HG03460 (cell line): ENCODE measurements around the gene CCL2.

Source experiments
- ATAC-seq: cut with Tn5 transposase; IDR thresholded peaks from one replicate; pipeline ENCODE4 v1.9.1; 2021; ENCODE audit not compliant: unreplicated experiment

Gene CCL2

DNA sequence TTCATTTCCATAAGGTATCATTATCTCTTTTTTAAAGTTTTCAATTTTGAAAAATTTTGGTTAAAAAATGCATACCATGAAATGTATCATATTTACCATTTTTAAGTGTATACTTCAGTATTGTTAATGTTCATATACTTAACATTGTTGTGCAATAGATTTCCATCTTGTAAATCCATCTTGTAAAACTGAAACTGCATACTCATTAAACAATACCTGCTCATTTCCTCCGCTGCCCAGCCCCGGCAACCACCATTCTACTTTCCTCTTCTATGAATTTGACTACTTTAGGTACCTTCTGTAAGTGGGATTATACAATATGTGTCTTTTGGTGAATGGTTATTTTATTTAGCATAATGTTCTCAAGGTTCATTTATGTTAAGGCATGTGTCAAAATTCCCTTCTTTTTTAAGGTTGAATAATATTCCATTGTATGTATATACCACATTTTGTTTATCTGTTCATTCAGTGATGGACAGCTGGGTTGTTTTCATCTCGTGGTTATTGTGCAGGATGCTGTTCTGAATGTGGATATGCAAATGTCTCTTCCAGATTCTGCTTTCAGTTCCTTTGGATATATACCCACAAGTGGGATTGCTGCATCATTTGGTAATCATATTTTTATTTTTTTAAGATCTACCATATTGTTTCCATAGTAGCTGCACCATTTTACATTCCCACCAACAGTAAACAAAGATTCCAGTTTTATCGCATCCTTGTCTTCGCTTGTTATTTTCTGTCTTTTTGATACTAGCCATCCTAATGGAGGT is 6.7 kb downstream of the CCL2 start:
- ATAC-seq = no peak

DNA sequence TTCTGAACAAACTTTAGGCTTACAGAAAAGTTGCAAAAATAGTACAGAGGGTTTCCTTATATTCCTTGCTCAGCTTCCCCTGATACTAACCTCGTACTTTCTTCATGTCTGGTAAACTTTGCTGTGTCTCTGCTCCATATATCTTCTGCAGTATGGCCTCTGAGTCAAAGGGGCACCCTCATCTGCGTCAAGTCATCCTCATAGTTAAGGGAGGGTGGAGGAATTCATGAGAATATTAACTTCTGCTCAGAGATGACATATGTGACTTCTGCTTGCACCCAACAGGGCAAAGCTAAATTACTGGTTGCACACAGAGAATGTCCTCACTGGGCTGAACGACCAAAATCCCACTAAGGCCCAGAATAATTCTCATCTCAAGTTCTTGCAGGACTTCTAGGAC is 10.6 kb downstream of the CCL2 start:
- ATAC-seq = no peak

DNA sequence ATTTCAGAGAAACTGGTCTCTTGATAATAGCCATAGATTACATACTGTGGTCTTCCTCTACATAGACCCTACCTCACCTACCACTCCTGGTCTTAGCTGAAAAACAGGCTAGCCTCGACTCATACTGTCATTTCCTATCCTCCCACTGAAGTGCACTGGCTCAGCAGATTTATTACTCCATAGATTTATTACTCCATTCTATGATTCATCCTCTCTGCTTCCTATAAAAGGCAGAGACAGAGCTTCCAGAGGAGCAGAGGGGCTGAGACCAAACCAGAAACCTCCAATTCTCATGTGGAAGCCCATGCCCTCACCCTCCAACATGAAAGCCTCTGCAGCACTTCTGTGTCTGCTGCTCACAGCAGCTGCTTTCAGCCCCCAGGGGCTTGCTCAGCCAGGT is 14.9 kb downstream of the CCL2 start, which contains the start of gene CCL7:
CCL7 (plus strand) TSS at position 253 of the 400 bp plus-strand sequence; CDS start at position 323, 70 bp downstream.
- no peak for ATAC-seq

DNA sequence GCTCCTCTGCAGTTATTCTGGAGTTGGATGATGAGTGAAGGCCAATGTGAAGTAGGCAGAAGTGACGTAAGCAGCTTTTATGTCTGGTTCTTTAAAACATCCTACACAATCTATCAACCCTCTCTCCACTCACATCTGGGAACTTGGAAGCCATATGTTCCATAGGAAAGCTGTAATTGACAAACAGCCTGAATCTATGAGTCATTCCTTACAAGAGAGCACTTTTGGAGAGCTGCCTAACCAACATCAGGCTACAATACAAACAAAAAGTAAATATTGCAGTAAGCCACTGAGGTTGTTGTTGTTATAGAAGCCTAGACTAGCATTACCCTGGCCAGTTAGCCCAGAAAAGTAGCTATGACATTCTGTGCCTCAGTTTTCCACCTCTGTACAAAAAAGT is 20.8 kb downstream of the CCL2 start:
- ATAC-seq = no peak

DNA sequence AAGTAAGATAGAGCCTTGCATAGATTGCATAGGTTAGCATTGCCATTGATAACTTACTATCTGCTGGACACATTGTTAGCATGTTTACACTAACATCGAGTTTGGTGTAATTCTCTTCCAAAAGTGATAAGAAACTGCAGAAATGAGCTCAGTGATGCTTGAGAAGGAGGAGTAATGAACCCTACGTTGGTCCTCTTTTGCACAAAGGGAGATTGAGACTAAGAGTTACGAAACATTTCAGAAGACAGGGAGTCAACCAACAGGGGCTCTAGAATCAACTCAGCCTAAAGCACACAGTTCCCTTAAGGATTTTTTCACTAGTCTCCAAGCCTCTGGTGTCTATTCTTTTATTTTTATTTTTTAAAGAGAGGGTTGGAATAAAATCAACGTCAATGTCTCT is 21.7 kb downstream of the CCL2 start:
- no peak for ATAC-seq

DNA sequence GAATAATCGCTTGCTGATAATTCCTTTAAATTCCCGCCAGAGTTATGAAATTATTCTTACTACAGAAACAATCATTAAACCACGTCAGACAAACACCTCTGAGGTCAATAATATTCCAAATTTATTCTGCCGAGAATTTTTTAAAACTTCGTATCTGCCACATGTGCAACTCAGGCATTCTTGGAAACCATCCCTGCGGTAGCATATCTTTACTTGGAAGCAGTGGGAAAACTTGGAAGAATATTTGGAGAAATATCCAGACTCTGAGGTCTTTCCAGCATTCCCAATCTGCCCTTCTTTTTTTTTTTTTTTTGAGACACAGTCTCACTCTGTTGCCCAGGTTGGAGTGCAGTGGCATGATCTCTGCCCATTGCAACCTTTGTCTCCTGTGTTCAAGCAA is 28.5 kb downstream of the CCL2 start:
- ATAC-seq = no peak

DNA sequence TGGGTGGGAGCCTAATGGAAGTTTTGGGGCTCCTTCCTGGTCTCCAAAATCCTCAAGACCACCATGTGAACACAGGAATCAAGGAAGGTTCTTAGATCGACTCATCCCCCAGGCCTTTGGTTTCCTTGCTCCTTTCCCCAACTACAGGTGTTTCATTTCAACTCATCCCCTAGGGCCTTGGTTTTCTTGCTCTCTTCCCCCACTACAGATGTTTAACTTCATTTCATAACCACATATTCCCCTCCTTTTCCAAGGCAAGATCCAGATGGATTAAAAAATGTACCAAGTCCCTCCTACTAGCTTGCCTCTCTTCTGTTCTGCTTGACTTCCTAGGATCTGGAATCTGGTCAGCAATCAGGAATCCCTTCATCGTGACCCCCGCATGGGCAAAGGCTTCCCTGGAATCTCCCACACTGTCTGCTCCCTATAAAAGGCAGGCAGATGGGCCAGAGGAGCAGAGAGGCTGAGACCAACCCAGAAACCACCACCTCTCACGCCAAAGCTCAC is 30.3 kb downstream of the CCL2 start, which contains the start of gene CCL11:
CCL11 (plus strand) TSS at position 457 of the 507 bp plus-strand sequence. CDS start 67 bp downstream, outside the sequence.
- no peak for ATAC-seq

DNA sequence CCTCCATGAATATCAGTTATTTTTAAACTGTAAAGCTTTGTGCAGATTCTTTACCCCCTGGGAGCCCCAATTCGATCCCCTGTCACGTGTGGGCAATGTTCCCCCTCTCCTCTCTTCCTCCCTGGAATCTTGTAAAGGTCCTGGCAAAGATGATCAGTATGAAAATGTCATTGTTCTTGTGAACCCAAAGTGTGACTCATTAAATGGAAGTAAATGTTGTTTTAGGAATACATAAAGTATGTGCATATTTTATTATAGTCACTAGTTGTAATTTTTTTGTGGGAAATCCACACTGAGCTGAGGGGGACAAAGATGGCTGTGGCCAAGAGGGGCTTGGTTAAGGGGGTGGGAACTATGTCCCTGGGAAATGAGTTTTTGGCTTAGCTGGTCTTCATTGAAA is 32.8 kb downstream of the CCL2 start:
- no peak for ATAC-seq

DNA sequence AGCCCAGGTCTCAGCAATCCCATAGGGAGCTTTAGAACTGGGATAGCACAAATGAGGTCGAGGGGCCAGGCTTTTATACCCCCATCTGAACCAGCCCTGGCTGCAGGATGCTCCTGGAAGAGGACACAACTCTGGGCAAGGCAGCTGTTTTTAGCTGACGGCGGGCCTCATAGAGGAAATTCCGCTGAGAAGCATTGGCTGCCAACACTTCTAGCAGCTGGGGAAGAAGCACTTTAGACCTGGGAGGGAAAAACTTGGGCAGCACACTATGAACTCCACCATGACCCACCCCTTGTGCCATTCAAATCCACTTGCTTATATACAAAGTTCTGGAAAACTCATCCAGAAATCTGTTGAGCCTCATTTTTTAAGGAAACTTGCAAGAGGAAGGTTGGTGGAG is 35.5 kb downstream of the CCL2 start:
- ATAC-seq = no peak

DNA sequence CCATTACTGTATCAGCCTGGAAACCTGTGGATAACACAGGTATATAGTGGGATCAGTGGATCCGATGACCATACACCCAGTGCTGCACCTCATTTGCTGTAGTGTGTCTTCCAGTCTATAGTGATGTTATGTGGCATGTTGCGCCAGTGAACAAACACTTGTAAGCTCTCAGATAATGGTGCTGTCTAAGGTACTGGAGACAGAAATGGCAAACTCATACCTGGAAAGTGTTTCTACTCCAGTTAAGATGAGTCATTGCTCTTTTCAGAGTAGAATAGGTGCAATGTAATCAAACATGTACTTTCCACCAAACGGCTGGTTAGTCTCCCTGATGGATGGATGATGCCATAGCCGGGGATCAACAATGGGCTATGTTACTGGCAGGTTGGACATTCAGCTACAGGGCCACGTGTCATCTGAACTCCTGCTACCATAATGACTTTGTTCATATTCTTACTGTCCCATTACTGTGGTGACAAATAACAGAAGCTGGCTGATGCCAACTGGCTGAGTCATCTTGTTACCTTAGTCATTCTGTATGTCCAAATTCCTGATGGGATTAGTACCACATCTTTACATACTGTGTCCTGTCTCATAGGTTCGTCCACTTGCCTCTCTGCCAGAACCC is 36.8 kb downstream of the CCL2 start:
- no peak for ATAC-seq

DNA sequence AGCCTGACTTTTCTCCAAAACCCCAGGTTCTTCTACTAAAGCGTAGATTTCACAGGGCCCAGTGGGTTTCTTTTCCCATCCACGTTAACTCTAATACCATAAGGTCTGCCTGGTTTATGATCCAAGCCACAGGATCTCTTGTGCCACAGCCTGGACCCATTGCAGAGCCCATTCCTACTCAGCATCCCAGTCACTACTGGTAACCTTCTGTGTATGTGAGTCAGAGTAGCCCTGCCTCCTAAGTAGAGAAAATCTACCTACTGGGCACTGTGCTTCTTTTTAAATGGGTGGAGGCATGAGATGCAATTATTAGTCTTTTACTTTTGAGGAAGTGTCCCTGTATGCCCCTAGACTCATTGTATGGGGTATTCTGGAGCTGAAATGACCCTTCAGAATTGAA is 43.9 kb downstream of the CCL2 start:
- ATAC-seq = no peak

DNA sequence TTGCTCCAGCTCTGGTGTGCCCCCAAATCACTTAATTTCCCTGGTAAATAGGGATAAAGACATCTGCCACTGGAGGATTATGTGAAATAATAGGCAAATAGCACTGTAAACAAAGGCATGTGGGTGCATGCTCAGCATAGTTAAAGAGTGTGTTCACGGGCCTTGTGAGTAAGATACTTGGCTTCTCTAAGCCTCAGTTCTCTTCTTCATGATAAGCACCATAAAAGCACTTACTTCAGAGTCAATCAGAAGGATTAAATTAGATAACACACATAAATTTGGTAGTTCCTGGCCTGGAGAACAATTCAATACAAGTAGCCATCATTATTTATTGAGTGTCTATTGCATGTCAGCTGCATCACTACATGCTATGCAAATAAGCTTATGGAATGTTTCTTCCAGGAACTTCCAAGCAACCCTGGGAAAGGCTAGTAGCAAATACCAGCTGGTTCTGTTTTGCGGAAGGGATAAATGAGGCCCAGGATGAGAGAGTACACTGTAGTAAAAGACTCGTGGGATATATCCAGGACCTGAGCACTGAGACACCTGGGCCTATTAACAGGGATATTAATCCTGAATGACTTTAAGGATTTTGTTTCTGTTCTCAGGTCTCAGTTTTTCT is 45.0 kb downstream of the CCL2 start:
- ATAC-seq = no peak

DNA sequence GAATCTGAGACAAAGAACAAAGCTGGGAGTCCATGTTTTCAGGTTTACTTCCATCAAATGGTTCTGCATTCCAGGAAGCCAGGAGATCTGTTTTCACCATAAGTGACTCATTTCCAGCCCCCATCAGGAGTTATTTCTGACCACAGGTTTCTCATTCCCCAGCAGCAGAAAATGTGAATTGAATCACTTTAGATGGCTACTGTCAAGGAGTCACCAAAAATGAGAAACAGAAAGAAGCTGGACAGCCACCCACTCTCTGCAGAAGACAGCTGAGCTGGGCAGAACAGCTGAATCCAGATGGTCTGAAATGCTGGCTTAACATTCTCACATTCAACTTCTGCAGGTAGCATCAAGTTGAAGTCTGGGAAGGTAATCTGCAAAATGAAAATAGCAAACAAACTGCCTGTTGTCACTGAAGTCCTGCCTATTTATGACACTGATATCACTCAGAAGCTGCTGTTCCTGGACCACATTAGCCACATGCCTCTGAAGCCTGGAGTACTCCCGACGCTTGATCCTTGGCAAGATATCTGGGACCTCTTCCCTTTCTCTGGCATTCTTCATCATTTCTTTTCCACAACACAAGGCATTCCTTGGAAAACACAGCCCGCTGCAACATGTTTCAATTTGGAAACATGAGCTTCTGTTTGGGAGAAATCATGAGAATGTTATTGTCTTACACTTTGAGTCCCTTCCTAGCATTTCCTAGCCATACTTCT is 45.7 kb downstream of the CCL2 start:
- ATAC-seq = no peak

DNA sequence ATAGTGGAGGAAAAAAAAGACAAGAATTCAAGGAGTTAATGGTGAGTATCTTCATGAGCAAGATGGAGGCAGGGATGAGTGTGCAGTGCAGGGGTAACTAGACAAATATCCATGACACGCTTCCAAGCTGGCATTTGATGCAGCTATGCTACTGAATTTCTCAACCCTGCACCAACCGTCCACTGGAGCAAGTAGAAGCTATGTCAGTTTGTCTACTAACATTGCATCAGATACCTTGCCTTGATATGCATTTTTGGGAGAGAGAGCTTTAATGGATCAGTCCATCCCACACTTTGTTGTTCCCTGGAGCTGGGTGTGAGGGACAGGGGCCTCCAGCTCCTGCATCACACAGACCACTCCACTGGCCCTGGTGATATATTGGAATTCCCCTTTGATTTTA is 46.9 kb downstream of the CCL2 start:
- ATAC-seq = no peak

DNA sequence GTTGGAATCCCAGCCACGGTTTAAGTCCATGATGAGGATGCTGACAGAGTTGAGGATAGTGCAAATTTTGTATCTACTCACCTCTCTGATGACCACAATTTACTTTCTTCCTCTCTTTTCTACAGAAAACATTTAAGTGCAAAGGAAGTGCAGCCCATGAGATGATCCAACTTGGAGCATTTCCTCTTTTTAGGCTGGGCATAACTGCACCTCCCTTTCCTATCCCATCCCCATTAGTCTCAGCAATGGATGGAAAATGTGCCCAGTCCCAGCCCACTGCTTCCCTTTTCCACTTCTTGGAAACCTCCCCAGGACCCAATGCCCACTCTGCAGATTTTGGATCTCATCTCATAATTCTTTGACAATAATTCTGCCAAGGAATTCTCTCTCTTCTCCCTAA is 47.6 kb downstream of the CCL2 start:
- no peak for ATAC-seq

DNA sequence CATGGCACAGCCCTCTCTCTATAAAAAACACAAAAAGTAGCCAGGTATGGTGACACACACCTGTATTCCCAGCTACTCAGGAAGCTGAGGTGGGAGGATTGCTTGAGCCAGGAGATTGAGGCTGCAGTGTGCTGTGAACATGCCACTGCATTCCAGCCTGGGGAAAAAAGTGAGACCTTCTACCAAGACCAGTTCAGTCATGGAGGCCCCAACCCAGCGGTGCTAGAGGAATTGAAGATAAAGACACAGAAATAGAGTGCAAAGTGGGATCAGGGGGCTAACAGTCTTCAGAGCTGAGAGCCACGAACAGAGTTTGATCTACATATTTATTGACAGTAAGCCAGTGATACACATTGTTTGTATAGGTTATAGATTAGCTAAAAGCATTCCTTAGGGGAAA is 48.5 kb downstream of the CCL2 start:
- ATAC-seq = no peak

DNA sequence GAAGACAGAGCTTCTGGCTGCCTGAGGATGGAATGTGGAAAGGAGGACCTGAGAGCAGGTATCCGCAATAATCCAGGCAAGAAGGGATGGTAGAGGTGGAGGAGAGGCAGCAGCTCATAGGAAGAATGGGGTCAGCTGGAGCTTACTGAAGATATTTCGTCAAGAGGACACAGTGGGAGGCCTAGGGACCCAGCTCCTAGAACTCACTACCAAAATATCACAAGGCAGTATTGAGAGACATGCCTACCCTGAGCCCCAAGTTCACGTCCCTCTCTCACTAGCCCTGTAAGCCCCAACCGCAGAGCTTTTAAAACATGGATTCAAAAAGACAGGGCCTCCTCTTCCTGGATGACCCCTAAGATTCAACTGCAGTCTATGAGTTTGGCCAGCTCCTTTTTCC is 50.0 kb downstream of the CCL2 start:
- ATAC-seq = no peak

DNA sequence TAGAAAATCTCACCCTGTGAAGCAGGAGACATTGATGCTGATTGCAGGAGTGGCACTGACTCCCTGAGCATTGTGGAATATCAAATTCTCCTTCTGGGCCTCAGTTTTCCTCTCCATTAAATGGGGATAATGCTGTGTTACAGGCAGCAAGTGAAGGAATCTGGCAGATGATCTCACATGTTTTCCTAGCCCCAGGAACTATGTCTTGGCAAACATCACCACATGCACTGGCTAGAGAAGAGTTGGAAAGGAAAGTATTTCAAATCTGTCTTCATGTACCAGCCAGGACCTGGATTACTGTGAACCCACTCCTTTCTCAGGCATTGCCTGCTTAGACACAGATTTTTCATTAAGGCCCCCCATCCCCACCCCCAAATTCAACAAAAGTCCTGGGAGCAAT is 50.5 kb downstream of the CCL2 start:
- ATAC-seq = no peak

DNA sequence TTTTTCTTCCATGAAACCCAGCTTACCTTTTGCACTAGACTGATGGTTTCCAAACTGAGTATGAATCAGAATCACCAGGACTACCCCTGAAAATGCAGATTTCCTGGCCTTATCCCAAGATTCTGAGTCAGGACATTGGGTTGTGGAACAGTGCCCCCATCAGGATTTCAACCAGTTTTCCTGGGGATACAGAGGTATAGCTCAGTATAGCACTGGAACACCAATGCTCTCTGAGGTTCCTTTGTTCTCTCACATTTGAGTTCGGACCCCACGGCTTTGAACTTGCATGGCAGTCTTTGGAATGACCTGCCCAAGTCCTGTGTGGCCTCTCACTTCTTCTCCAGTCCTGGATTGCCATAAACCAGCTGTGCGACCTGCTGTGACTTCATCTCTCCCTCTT is 51.4 kb downstream of the CCL2 start:
- ATAC-seq = no peak
